ENCODE data around the gene LRRTM4. TPM values are rescaled to one million over a fixed set of nuclear protein-coding genes. Genes with fewer than 3 reads are reported as not detected.
"Not testable (repeated sequence)": the region's sequence is repeated elsewhere in the genome, so short reads cannot be mapped to it uniquely, and the experiment has no call there.

Gene LRRTM4
- total RNA-seq, 2 donors from 2014 or later, result 0.24 TPM; not detected in 1

GRCh38 chr2:77169426-77169825, 352.8 kb downstream of the LRRTM4 start:
- no peaks in the 10 kb centered on the region for H3K4me1 ChIP-seq
- H3K36me3 ChIP-seq, result no peaks in the 10 kb centered on the region
- H3K4me3 ChIP-seq, result no peak overlapping the region
- no peak overlapping the region for H3K27ac ChIP-seq
- no peak for DNase-seq (ENCODE audit: low spot score)
- TF ChIP-seq CTCF (IDR thresholded peaks at IDR 0.05), result no peak
- H3K27me3 ChIP-seq, result no peaks in the 10 kb centered on the region
- no peaks in the 10 kb centered on the region for H3K9me3 ChIP-seq

- H3K36me3 ChIP-seq; H3K4me1 ChIP-seq; DNase-seq (ENCODE audit: low spot score); H3K9me3 ChIP-seq; H3K27me3 ChIP-seq; H3K27ac ChIP-seq; H3K4me3 ChIP-seq: not testable (repeated sequence)
These were observed 358.2 kb downstream of the LRRTM4 start for GRCh38 chr2:77164021-77164420.

DNA sequence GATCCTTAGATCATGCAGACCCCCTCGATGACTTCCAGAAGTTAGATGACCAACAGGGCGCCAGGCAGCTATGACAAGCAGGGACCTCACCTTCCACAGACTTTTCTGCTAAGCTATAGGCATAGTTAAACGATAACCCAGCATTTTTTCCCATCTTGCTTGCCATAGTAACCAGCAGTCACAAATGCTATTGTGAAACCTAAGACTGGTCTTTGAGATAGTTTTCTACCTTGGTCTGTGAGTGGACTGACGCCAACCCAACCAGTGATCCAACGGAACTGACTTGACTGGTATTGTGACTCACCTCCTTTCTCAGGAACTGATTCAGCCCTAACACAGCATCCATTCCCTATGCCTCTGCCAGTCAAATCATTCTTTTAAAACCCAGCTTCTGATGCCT, 361.2 kb downstream of the LRRTM4 start:
- no peak overlapping the region for H3K4me3 ChIP-seq
- DNase-seq (ENCODE audit: low spot score), result no peak
- H3K4me1 ChIP-seq, result no peaks in the 10 kb centered on the region
- H3K27ac ChIP-seq, result no peak overlapping the region
- H3K27me3 ChIP-seq, result no peaks in the 10 kb centered on the region
- TF ChIP-seq CTCF (IDR thresholded peaks at IDR 0.05), result no peak
- no peaks in the 10 kb centered on the region for H3K9me3 ChIP-seq
- no peaks in the 10 kb centered on the region for H3K36me3 ChIP-seq

- H3K27me3 ChIP-seq, result no peaks in the 10 kb centered on the region
- no peaks in the 10 kb centered on the region for H3K4me1 ChIP-seq
- no peak overlapping the region for H3K4me3 ChIP-seq
- DNase-seq (ENCODE audit: low spot score), result no peak
- no peaks in the 10 kb centered on the region for H3K36me3 ChIP-seq
- no peaks in the 10 kb centered on the region for H3K9me3 ChIP-seq
- no peak overlapping the region for H3K27ac ChIP-seq
- TF ChIP-seq CTCF (IDR thresholded peaks at IDR 0.05), result no peak
These were observed 365.6 kb downstream of the LRRTM4 start for GRCh38 chr2:77156599-77156998.

- Histone ChIP-seq H3K36me3 (no peaks in the 10 kb centered on the region), H3K27me3 (no peaks in the 10 kb centered on the region), H3K4me3 (no peak overlapping the region), H3K4me1 (no peaks in the 10 kb centered on the region), H3K9me3 (no peaks in the 10 kb centered on the region), H3K27ac (no peak overlapping the region)
- no peak for DNase-seq (ENCODE audit: low spot score)
- no peak for TF ChIP-seq CTCF (IDR thresholded peaks at IDR 0.05)
These were observed 366.7 kb downstream of the LRRTM4 start for GRCh38 chr2:77155511-77155910.

DNA sequence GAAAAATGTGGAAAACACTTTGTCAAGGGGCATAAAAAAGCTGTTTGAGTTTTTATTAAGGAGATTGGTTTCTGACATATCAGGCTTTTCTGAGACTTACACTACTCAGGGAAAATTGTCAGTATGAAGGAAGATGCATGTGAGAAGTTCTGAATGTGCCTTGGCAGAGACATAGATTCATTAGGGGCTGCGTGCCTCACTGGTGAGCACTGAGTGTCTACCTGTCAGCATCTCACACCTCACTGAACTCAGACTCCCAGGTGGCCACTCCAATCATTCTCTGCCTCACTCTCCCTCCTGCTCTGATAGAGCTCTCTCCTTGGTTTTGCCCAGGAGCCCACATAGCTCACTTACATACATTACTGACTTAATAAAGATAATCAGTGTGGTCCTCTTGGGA, 372.6 kb downstream of the LRRTM4 start:
- DNase-seq (ENCODE audit: low spot score), result no peak
- Histone ChIP-seq H3K9me3 (no peaks in the 10 kb centered on the region), H3K36me3 (no peaks in the 10 kb centered on the region), H3K27me3 (no peaks in the 10 kb centered on the region), H3K27ac (no peak overlapping the region), H3K4me1 (no peaks in the 10 kb centered on the region), H3K4me3 (no peak overlapping the region)
- TF ChIP-seq CTCF (IDR thresholded peaks at IDR 0.05), result no peak

Data from right atrium auricular region (tissue), 2 donors.